SHP77 treated with DMSO at 0.1 percent for 48 hours (cell line): ENCODE data around the gene SIX2.
A peak's percentile ranks its signal among the peaks of the same experiment; 100 is the strongest.
"Not testable (repeated sequence)": the region's sequence is repeated elsewhere in the genome, so short reads cannot be mapped to it uniquely, and the experiment has no call there.

Experiments
- DNase-seq: peaks from one replicate; lab custom pipeline; 2025; lab: John Stamatoyannopoulos, UW

Gene SIX2

DNA sequence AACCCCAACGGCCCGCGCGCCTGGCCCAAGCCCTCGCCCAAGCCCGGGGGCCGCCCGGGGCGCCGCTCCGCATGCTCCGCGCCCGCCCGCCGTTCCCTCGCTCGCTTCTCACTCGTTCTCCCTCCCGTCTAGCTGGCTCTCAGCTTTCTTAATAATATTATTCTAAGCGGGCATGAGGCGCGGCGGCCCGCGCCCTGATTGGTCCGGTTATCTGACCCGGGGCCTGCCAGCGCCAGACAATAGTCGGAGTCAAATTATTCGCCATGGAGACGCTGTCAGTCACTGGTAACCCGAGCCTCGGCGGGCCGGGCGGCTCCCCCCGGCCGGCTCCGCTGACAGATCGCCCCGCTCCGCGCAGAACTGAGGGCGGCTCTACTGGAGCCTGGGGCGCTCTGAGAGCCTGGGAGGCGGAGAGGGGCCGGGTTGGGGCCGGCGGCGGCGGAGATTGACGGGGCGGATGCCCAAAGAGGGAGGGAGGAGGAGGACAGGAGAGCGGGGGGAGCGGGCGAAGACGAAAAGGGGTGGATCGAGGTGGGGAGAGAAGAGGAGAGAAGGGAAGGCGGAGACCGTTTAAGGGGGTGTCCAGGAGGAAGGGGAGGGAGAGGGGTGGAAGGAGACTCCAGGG is at the start of gene SIX2:
TSS of gene SIX2 (minus strand) at position 150 of the 625 bp plus-strand sequence. CDS start 342 bp downstream, outside the sequence.
- DNase-seq = peak; percentile 91

DNA sequence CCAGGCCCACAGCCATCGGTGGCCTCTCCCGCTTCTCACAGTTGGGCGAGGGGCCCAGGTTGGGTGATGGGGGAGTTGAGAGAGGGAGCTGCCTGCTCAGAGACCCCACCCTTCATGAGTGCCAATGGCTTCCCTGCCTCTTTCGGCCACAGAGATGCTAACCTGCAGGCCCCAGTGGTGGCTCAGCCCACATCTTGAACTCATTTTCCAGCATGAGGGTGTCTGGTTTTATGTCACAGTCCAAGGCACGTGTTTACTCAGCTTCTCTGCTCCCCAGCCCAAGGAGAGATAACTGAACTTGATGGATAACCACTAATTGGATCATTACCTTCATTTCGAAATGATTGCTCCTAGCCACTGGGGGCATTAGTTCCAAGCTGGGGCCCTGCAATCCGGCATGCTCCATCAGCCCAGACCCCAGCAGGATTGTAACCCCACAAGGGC is 45.9 kb upstream of the SIX2 start:
- DNase-seq = no peak

DNA sequence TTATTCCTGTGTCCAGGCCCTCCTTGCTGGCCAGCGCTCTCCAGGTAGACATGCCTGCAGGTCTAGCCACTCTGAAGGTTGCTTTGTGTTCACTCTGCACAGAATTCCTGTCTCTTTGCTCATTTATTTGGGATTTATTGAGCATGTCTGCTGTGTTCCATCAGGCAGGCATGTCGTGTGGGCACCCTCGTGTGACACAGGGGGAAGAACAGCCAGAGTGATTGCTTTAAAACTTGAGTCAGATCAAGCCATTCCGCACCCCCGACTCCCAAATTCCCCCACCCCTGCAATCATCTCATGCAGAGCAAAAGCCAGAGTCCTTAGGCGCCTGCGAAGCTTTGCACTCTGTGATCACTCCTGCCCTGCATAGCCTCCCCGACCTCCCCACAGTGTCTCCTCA is 44.7 kb upstream of the SIX2 start:
- no peak for DNase-seq

DNA sequence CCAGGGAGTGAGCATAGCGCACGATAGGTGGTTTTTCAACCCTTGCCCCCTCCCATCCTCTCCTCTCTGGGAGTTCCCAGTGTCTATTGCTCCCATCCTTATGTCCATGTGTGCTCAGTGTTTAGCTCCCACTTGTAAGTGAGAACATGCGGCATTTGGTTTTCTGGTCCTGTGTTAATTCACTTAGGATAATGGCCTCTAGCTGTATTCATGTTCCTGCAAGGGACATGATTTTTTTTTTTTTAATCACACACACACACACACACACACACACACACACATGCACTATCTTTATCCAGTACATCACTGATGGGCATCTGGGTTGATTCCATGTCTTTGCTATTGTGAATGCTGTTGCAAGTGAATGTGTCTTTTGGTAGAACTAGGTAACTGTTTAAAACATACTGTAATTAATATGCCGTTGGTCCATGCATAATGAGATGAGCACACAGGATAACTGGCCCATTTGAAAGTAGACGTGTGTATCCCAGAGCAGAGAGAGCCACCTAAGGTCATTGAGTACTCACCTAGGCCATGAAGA is 43.2 kb upstream of the SIX2 start:
- no peak for DNase-seq

DNA sequence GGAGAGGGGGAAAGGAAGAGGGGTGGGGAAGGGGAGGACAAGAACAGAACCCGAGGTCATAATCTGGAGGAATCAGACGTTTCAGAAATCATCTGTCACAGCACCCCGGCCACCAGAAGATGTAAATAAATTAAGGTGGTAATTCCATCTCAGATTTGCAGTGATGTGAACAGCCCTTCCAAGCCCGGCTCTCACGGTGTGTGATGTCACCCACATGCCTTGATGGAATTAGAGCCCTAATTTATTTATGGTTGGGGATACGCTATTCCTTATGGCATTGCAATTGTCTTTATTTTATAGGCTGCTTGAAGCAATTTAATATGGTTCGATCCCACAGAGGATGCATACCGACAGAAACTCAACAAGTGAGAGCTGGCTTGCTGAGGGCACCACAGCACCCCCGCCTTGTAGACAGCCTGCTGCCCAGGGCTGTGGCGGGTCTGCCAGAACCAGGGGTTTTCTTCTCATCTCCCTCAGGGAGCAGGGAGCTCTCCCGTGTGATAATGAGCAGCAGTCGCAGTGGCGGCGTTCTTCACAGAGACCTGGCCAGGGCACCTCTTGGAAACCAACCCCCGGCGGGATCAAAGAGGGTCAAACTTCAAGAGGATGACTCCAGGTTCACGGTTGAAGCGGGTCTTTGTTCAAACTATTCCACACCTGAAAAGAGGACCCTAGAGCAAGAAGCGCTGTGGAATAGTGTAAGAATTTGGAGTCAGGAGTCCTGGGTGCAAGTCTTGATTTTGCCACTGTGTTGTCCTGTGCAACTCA is 40.5 kb upstream of the SIX2 start:
- DNase-seq = no peak

DNA sequence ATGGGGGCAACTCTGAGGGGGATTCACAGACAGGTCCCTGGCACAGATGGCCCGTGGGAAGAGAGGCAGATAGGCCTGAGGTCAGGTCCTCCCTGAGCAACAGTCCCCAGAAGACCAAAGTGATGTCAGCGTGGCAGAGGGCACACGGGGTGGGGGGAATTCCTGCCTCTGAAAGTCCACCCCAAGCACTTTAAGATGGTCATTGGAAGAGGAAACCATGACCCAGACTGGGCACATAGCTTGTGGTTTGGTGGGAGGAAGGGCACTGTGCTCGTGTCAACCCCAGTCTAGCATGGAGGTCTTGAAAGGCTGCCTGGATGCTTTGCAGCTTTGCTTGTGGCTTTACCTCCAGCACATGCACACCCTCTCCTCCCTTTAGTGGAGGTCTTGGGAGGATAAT is 38.0 kb upstream of the SIX2 start:
- DNase-seq = no peak

DNA sequence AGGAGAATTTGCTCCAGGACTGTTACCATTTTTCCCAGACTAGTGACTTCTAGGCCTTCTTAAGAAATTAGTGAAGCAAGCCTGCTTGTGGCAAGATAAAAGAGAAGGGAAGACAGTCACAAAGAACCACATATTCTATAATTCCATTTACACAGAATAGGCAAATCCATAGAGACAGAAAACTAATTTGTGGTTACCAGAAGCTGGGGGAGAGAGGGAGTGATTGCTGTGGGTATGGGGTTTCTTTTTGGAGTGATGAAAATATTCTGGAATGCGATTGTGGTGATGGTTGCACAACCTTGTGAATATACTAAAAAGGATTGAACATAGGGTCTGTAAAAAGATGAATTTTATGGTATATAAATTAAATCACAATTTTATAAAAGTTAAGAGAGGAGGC is 37.5 kb upstream of the SIX2 start:
- no peak for DNase-seq

DNA sequence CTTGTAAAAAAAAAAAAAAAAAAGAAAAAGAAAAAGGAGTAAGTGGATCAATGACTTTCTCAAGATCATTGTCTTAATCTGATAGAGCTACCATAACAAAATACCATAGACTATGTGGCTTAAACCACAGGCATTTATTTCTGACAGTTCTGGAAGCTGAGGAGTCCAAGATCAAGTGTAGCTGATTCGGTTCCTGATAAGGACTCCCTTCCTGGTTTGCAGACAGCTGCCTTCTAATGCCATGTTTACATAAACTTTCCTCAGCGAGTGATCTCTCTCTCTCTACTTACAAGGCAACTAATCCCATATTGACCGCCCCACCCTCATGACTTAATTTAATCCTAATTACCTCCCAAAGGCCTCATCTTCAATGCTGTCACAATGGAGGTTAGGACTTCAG is 36.5 kb upstream of the SIX2 start:
- no peak for DNase-seq

DNA sequence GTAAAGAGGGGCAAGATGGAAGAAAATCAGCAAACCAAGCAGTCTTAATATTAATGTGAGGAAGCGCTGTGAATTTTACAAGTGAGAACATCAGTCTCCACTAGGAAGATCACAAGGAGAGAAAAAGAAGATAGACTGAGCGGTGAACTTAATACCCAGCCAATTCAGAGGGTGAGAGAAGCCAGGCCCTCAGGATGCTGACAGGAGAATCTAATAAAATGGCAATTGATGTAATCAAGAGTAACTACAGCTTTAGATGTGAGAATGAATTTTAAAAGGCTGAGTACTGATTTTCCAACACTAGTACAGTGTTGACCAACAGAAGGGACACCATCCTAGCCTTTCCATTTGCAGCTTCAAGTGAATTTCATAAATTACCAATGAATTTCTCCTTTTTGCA is 35.7 kb upstream of the SIX2 start:
- no peak for DNase-seq

DNA sequence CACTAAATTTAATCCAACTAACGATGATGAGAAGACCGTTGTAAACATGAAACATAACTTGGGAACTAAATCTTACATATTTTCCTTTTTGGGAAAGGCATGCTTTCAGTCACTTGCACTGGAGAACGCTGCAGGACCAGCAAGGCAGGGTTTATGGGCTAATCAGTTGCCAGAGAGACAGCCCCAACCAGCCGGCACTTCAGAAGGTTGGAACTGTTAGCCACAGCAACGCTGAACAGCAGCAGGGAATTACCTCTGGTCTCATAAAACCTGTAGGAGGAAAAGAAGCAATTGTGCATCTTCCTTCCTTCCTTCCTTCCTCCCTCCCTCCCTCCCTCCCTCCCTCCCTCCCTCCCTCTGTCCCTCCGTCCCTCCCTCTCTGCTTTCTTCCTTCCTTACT is 33.9 kb upstream of the SIX2 start:
- DNase-seq = no peak

DNA sequence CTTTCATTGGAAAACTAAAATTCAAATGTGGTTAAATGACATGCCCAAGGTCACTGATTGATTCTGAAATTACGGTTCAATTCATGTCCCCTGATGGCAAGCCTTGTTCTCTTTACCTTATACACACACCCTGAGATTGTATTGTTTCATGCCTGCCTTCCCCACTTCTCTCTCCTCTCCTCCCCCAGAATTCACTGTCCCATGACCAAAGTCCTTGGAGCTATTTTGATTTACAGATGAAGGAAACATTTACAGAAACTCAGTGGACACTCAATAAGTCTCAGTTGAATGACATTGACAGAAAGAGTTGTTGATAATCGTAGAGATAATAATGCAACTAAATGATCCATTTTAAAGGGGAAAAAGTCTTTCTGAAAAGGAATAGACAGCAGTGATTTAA is 33.1 kb upstream of the SIX2 start:
- no peak for DNase-seq

DNA sequence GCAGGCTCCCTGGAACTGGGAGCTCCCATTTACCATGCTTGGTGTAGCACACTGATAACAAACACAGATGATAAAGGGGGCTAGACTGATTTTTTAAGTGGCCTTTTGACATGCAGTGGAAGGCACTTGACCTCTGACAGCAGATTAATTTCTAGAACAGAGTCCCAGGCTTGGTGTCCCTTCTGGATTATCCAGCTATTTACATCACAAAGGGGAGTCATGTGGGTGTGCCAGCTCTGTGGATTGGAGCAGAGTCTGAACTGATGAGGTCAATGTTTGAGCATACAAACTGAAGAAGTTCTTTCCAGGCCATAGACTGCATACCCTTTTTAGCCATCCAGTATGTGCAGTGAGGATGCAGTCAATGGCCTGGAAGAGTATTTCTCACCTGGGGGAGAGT is 31.5 kb upstream of the SIX2 start:
- peak; percentile 4 for DNase-seq

DNA sequence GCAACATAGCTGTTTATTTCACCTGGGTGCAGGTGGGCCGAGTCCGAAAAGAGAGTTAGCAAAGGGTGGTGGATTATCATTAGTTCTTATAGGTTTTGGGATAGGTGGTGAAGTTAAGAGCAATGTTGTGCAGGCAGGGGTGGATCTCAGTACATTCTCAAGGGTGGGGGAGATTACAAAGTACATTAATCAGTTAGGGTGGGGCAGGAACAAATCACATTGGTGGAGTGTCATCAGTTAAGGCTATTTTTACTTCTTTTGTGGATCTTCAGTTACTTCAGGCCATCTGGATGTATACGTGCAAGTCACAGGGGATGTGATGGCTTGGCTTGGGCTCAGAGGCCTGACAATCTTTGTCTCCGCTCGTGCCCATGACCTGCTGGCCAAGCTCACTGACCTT is 30.6 kb upstream of the SIX2 start:
- not testable (repeated sequence) for DNase-seq

DNA sequence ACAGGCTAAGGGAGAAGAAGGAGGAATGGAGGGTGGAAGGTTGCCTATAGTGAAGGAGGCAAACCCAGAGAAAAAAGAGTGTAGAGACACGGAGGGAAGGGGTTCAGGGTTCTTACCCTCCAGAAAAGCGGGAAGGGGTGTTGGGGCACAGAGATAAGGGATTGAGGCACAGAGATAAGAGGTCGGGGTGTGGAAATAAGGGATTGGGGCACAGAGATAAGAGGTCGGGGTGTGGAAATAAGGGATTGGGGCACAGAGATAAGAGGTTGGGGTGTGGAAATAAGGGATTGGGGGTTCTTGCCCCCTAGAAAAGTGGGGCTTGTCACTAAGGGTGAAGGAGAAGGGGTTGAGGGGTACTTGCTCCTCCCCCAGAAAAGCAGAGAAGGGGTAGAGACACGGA is 29.6 kb upstream of the SIX2 start:
- DNase-seq = not testable (repeated sequence)

DNA sequence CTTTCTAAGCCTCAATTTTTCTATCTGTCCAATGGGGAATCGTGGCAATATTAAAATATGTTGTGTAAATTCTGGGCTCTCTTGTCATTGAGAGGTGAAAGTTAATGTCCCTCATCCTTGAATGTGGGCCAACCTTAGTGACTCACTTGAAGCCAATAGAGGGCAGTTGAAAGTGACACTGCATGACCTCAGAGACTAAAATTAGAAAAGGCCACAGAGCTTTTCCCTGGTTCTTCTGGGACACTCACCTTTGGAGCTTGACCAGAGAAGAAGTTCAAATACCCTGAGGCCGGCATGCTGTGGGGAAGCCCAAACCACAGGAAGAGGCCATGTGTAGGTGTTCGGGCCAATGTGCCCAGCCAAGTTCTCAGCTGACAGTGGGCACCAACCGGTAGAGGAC is 24.1 kb upstream of the SIX2 start:
- DNase-seq = no peak

DNA sequence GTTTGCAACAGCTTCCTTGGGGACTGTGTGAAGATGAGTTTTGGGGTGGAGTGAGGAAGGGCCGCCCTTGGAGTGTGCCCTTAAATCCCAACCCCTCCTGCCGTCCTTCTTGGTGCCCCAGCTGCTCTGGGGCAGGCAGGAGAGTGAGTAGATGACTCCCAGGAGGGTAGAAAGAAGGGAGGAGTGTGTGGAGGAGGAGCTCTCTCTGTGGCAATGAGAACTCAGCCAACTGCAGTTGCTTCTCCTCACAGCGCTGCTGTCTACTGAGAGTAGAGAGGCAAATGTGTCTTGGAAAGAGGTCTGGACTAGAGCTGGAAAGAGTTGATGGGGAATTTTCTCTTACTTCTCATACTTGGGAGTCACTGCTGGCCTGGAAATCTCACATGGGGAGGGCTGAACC is 21.8 kb upstream of the SIX2 start:
- DNase-seq = no peak

DNA sequence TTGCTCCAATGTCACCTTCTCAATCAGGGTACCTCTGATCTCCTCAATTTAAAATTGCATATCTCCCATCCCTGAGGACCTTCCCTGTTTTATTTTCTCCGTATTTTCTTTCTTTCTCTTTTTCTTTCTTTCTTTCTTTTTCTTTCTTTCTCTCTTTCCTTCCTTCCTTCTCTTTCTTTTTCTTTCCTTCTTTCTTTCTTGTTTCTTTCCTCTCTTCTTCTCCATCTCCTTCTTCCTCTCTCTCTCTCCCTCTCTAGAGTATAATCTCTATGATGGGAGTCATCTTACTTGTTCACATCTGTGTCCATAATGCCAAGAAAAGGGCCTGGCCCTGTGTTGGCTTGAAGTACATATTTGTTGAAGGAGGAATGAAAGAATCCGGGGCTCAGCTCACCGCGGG is 21.3 kb upstream of the SIX2 start:
- DNase-seq = no peak

DNA sequence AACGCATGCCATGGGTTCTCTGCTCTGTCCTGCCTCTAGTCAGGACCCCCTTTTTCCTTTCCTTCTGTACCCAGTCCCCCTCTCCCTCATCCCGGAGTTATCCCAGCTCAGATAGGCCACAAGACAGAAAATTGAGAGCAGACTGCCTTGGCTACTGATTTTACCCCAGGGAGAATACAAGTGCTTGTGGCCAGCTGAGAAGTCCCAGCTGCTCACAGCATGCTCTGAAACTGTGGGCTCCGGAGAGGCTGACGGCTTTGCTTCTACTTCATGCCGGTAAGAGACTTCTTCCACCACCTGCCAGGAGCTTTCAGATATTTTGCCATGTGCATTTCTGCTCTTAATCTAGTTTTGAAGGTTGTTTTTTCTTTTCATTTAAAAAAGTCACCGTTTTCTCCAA is 20.0 kb upstream of the SIX2 start:
- no peak for DNase-seq

DNA sequence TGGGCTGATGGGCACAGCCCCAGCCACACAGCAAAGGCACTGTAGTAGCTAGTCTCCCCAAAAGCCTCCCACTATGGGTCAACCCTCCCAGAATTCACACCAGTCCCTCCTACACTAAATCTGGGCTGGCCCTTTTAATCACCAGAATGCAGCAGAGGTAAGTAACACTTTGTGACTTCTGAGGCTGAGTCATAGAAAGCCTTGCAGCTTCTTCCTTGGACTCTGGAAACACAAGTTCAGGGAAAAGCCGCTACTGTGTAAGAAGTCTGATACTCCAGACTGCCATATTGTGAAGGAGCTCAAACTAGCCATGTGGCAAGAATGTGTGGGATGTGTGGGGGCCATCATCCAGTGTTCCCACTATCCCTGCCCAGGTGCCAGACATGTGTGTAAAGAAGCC is 19.0 kb upstream of the SIX2 start:
- no peak for DNase-seq

DNA sequence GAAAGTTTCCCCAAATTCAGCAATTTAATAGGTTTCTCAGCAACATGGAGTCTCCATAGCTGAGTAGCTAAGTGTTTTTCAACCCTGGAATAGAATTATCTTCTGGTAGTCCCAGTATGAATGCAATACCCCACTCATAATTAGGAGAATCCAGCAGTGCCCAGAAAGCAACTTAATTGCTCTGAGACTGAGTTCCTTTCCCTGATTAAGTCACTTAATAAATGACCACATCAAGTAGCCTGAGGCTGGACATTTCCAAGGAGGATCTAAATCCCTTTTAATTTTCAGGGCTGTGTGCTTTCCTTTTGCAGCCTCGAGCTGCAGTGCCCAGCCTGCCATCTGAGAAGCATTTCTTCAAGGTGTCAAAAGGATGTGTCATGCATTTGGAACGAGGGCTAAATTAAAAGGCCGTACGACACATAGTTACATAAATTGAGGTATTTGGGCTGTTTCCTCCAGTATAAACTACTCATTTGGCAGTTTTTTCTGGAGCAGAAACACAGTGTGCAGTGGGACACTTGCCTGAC is 17.7 kb upstream of the SIX2 start:
- DNase-seq = no peak

DNA sequence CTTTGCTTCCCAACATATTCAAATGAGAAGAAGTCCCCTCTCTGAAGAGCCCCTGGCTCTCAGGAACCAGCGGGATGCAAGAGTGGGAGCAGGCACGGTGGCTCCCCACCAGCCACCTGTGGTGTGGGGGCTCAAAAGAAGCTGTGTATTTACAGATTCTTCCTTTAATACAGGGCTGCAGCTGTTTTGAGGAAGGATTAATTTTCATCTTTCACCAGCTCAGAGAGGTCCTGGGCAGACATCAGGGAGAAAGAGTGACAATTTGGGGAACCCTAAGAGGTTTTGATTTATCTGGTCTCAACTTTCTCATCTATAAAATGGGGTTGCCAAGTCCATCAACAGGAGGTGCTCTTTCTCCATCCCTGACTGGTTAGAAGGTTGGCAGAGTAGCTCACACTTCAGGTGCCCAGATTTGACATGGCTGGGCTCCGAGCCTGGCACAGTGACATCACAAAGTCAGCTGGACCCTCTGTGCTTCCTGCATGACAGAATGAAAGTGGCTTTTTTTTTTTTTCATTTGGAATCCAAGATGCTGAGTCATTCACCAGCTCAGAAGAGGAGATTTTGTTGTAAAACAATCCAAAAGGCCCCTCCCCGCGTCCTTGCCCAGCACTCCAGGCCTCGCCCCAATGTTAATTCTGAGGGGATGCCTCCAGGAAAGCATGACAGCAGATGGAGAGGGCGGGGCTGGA is 15.5 kb upstream of the SIX2 start:
- peak; percentile 7 for DNase-seq

DNA sequence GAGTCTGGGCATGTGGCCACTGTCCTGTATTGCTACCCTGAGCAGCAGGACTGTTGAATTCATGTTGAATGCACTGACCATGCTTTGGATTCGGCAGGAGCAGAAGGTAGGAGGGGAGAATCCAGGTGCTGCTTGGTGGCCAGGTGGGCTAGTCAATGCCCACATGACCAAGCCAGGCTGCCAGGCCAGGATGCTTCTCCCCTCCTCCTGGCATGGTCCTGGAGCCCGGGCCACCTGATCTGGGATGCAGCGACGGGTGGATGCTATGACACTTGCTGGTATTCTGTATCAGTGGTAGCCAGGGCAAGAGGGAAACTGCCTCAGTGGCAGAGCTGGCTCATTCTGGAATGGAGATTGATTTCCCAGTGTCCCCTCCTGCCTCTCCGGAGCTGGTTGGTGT is 14.8 kb upstream of the SIX2 start:
- DNase-seq = no peak

DNA sequence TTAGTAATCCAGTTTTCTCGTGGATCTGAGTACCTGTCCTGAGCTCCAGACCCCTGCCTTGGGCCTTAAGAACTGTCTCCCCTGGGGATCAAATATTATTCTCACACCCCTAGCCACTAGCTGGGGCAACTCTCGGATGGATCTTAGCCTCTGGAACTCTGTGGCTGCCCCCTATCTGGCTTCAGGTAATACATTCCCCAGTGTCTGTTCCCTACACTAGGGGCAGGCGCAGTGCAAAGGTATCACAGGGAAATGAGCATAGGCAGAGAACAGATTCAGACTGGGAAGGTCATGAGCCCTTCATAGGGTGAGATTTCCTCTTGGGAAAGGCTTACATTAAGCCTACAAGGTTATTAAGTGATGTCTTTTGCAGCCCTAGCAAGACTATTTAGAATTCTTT is 11.2 kb upstream of the SIX2 start:
- DNase-seq = no peak
